Left kidney (tissue), 2 donors: ENCODE measurements around the gene ASF1B. TPM values are rescaled to one million over a fixed set of nuclear protein-coding genes. Genes with fewer than 3 reads are reported as not detected.

ENCODE experiments used
- DNase-seq: peaks from one replicate; pipeline ENCODE4 v3.0.0-alpha.2; 2013
- polyA plus RNA-seq: library from polyadenylated mRNA; unstranded; fragments of 120-200 nt; gene quantifications from one replicate; pipeline ENCODE4 v1.2.1, GENCODE V29; 2013; ENCODE audit not compliant: insufficient read length

ASF1B gene
- polyA plus RNA-seq, 1 donor: 21.9 TPM

DNA sequence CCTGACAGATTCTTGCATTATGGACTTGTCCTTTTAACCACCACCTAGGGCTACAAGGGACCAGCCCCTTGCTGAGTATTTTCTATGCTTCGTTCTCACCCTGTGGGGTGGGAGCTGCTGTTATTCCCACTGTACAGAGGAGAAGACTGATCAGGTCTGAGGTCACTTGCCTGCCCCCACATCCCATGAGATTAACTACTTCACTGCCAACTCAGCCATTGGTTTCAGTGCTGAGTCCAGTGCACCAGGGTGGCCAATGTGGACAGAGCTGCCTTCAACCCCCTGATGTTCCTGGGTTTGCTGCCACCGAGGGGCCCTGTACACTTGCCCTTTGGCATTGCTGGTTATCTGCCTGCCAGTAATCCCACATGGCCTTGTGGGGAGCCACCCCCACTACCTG, 25.7 kb downstream of the ASF1B start:
- DNase-seq: no peak

DNA sequence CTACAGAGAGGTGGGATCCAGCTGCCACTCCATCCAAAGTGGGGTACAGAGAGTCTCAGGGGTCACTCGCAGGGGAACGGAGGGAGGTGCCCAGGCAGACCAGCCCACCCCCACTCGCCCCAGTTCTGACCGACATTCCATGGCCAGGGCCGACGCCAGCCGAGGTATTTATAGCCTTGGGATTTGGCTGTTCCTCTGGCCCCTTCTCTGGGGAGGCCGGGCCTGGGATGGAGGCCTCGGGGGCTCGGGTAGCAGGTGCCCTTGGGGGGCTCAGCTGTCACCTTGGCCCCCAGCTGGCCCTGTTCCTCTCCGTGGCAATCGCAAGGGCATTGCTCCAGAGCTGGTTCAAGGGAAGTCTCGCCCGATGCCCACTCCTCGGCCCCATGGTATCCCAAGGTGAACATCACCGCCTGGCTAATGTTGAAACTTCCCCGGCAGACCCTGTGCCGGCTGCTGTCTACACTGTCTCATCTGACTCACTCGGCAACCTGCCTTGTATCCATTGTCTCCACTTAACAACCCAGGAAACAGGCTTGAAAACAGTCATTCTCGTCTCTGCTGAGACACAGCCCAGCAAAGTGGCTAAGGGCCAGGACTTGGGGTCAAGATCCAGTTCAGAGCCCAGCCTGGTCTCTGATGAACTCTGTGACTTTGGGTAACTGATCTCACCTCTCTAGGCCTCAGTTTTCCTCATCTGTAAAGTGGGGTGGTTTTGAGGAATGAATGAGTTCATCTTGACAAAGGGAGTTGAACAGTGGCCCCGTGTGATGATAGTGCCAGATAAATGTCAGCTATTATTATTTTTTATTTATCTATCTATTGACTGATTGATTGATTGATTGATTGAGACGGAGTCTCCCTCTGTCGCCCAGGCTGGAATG, 28.6 kb downstream of the ASF1B start:
- no peak for DNase-seq

DNA sequence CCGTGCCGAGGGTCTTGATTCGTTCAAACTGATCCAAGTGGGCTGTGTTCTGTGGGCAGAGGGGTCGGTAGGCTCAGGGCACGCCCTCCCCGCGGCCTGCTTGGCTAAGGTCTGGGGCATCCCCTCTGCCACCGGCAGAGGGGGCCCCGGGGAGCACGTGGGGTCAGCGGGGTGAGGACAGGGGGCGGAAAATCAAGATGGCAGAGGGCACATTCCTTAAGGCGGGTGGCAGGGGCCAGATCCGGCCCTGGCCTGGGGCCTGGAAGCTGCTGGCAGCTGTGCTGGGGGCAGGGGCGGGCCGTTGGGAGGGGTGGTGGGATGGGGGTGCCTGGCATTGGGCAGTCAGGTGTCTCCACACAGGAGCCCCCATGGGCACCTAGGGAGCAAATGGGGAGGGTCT, 29.5 kb downstream of the ASF1B start:
- DNase-seq: no peak

DNA sequence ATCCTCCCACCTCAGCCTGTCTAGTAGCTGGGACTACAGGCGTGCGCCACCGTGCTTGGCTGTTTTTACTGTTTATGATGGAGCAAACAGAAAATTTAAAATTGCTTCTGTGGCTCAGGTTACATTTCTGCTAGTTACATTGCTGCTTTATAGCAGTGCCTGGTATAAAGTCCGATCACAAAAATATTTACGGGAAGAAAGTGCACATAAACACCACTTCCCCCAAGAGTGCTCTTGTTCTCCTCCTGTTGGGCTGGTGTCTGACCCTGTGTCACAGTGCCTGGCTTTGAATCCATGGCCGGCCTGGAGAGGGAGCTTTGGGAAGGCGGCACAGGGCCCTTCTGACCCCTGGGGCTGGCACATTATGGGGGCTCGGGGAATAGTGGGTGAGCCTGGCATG, 30.7 kb downstream of the ASF1B start:
- DNase-seq: no peak

DNA sequence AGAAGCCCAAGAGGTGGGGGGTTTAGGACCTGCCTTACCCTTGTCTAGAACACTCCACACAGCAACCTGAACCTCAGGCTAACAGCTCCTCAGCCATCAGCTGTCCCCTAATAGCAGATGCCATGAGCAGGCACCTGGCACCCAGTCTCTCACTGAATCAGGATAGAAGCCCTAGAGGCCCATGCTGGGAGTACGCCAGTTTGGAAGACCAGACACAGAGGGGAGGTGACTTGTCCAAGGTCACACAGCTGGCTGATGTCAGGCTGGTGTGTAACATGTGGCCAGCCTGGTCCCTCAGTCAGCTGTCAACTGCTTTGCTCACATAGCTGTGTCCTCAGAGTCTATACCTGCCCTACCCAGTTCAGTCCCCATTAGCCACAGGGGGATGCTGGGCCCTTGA, 33.1 kb downstream of the ASF1B start:
- DNase-seq: no peak

DNA sequence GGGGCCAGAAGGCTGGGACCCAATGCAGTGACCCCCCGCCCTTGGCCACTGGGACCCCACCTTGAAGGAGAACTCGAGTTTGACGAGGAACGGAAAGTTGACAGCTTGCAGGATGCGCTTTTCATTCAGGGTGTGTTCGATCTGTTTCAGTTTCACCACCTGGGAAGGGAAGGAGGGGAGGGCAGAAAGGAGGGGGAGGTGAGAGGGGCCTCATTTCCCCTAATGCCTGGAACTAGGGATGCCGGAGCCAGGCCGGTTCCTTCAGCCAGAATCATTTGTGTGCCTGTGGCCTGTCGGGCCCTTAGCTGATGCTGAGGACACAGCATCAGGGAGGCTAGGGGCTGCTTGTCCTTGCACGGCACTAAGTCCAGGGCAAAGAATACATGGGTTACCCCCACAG, 33.6 kb downstream of the ASF1B start:
- DNase-seq: no peak

DNA sequence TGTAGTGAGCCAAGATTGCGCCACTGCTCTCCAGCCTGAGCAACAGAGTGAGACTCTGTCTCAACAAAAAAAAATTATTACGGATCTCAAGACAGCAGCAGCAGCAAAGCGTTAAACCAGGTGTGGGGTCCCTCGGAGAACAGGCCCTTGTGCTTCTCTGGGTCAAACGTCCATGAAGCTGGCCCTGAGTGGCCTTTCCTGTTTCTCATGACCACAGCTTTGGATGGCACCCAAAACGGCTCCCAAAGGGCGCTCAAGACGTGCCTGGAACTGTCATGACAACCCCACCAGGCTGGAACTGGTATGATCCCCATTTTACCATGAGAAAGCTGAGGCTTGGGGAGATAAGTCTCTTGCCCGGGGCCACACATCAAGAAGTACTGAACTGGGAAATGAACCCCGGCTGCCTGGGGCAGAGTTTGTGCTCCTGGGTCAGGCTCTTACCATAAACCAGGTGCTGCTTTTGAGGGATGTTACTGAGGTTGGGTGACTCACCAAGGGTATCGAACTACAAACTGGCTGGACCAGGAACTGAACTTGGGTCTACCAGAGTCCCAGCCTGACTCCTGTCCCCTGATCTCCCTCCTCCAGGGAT, 34.2 kb downstream of the ASF1B start:
- no peak for DNase-seq

DNA sequence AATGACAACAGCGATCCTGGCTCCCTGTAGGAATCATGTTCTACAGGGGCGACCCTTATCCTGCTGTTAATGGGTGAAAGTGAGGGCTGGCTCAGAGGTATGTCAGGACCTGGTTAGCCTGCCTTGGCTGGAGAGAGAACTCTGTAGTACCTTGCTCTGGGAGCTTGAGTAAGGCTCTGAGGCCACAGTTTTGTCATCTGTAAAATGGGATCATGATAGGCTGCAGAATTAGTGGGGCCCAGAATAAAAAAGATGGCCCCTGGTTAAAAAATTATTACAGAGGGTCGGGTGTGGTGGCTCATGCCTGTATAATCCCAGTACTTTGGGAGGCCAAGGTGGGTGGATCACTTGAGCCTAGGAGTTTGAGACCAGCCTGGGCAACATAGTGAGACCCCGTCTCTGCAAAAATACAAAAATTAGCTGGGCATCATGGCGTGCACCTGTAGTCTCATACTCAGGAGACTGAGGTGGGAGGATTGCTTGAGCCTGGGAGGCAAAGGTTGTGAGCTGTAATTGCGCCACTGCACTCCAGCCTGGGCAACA, 35.3 kb downstream of the ASF1B start:
- DNase-seq: no peak

DNA sequence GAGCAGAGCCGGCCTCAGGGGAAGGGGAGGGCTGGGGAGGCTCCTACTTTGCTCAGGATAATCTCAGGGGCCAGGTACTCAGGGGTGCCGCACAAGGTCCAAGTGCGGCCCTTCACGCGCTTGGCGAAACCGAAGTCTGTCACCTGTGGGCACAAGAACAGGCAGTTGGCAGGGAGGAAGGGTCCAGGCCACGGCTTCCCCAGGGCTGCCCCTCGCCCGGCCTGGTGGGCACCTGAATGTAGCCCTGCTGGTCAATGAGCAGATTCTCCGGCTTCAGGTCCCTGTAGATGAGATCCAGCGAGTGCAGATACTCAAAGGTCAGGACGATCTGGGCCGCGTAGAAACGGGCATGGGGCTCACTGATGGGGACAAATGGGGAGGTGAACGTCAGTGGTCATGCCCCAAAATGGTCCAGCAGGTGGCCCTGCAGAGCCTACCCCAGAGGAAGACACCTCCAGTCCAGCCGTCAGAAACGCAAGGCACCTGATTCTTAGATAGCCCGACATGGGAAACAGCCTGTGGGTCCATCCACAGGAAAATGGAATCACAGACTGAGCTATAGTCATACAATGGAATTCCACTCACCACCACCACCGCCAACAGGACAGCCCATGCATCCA, 38.7 kb downstream of the ASF1B start:
- no peak for DNase-seq

DNA sequence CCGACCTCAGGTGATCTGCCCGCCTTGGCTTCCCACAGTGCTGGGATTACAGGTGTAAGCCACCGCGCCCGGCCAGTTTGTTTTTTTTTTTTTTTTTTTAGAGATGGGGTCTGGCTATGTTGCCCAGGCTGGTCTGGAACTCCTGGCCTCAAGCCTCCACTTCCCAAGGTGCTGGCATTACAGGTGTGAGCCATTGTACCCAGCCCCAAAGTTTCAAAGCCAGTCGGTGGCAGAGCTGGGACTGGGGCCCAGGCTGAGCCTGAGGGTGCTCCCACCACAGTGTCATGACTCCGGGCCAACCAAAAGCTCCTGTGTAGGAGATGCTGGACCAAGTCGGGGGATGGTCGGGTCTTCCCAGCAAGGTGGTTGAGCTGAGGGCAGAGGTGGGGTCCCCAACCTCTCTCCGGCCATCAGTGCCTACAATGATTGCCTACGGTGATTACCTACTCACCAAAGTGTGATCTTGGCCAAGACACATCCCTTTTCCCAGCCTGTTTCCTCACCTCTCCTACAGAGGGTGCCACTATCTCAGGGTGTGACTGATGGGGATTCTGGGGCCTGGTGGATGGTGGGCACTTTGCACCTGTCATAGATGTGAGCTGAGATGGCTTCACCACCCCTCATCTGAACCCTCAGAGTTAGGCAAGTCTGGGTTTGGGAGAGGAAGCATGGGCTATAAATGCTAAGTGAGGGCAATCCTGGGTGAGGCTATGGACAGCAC, 40.0 kb downstream of the ASF1B start:
- no peak for DNase-seq

DNA sequence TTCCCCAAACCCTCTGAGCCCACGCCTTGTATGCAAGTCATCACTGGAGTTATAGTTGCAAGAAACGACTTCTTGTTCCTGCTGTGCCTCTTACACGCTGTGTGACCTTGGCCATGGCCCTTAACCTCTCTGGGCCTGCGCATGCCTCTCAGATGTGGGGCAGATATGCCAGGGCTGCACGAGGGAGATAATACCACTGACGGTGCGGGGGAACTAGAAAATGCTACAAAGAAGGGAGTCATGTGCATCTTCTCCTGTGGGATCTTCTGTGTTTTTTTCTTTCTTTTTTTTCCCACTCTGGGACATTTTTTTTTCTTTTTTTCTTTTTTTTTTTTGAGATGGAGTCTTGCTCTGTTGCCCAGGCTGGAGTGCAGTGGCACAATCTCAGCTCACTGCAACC, 41.5 kb downstream of the ASF1B start:
- DNase-seq: no peak

DNA sequence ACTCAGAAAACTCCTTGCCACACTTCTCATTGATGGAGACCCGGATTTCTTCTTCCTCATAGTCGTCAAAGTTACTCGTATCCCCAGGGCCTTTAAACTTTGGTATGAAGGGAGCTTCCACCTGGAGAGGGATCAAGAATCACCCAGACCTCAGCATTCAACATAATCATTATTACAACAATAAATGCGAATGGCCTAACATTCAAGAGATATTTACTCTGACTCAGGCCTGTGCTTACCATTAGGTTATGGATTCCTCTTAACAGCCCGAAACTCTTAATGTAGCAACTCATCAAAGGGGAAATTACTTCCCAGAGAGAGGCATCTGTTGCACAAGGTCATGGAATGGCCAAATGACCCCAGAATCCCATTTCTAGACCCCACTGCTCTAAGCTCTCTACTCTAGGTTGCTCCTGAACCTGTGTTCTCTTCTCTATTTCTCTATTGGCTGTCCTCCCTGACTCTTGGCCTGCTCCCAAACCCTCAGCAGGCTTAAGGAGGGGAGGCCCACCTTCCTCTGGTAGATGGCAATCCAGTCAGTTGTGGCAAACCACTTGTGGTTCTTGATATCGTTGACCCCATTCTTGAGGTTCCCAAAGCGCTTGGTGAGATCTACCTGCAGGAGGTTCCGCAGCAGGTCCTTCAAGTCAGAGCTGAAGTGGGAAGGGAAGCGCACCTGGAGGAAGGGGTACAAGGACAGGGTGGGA, 43.1 kb downstream of the ASF1B start:
- no peak for DNase-seq

DNA sequence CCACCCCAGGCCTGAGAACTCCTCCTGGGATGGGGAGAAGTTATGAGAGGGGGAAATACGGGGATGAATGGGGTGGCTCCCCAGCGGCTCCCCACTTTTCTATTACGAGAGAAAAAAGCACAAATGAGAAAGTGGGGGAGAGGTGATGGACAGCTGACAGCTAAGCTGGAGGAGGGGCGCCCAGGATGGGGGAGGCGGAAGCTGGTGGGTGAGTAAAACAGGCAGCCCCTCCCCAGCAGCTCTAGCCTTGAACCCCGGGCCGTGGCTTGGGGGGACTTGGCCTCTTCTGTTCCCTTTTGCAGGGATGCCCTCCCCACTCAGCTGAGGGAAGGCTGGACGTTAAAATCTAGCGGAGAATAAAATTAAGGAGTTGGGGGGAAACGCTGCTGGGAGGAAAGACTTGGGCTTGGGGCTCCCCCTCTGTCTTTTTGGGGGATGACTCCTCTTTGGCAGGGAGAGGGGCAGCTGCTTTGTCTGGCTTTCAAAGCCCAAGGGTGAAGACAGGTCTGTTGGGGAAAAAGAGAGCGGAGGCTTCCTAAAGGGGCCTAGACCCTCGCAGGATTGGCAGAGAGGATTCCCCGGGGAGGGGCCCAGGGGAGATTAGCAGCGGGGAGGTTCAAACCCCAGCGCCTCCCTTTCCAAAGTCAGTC, 44.5 kb downstream of the ASF1B start:
- peak; percentile 29 for DNase-seq

DNA sequence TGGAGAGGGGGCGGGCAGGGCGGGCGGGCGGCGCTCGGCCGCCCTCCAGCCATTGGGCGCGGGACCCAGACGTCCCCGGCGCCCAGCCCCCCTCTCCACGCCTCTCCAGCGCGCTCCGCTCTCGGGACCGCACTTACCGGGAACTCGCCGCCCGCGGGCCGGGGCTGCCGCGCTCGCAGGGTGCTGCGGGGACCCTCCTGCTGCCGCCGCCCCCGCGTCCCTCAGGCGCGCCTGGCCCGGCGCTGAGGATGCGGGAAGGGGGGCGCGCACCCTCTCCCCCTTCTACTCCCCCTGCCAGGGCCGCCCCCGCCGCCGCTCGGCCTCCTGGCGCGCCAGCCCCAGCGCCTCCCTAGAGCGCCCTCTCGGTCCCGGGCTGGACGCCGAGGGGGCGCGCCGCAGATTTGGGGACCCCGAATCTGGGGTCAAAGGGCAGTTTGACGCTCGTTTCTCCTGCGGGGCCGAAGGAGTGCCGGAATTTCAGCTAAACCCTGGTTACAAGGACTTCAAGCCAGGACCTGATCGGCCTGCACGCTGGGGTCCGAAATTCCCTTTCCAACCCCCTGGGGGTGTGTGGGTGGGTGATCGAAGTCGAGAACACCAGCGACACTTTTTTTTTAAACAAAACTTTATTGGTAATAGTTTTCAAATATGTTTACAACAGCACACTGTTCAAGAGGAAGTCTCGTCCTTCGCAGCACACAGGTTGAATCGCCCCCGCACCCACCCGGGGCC, 45.1 kb downstream of the ASF1B start:
- peak; percentile 63 for DNase-seq

DNA sequence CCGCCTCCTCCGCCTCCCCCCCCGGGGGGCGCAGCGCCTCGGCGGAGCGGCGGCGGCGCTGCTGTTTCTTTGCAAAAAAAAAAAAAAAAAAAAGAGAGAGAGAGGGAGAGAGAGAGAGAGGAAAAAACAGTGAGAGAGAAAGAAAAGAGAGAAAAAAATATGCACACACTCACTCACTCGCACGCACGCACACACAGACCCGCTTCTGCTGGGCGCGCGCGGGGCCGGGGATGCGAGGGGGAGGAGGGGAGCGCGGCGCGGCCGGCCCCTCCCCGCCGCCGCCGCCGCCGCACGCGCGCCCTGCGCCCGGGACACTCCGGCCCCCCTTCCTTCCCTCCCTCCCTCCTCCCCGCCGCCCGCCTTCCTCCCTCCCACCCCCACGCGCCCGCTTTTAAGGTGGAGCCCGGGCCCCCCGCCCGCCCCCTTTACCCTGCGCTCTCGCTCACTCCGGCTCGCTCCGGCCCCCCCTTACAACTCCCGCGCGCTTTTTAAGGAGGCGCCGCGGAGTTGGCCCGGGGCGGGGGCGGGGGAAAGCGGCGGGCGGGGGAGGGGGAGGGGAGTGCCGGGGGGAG, 45.8 kb downstream of the ASF1B start, which contains the start of gene SAMD1:
TSS of gene SAMD1 (minus strand) at position 243 of the 572 bp plus-strand sequence.
- DNase-seq: peak; percentile 92

DNA sequence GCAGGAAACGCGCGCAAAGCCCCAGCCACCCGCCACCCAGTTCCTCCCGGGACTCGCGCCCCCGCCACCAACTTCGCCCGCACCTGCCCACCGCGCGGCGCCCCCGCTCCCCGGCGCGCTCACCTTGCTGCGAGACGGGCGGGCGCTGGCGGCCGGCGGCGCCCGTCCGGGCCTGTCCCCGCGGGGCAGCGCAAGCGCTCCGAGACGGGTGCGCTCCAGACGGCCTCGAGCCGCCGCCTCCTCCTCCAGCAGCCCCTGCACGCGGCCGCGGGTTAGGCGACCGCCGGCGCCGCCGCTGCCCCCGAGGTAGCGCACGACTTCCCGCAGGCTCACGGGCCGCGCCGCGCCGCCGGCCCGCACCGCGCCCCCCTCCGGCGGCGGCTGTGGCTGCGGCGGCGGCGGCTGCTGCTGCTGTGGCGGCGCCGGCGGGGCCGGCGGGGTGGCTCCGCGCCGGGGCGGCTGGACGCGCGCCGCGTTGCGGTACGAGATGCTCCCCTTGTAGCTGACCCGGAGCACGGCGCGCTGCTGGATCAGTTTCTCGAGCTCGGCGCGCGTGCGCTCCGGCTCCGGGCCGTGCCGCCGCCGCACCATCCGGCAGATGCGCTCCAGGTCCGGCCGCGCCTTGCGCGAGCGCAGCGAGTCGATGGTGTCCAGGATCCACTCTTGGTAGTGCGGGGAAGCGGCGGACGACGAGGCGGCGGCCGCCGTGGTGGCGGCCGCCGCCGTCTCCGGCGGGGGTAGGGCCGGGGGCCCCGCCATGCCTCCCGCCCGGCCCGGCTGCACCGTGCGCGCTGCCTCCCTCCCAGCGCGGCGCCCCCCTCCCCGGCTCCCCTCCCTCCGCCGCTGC, 46.5 kb downstream of the ASF1B start:
- peak; percentile 30 for DNase-seq

DNA sequence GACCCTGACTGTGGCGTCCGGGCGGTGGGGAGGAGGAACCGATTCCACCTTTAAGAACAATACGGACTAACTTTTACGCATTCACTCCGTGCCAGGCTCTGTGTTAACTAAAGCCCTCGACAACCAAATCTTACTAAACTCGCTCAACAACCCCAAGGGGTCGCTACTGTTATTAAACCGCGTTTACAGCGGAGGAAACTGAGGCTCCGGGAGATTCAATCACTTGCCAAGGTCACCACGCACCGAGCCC, 47.1 kb downstream of the ASF1B start:
- DNase-seq: no peak

DNA sequence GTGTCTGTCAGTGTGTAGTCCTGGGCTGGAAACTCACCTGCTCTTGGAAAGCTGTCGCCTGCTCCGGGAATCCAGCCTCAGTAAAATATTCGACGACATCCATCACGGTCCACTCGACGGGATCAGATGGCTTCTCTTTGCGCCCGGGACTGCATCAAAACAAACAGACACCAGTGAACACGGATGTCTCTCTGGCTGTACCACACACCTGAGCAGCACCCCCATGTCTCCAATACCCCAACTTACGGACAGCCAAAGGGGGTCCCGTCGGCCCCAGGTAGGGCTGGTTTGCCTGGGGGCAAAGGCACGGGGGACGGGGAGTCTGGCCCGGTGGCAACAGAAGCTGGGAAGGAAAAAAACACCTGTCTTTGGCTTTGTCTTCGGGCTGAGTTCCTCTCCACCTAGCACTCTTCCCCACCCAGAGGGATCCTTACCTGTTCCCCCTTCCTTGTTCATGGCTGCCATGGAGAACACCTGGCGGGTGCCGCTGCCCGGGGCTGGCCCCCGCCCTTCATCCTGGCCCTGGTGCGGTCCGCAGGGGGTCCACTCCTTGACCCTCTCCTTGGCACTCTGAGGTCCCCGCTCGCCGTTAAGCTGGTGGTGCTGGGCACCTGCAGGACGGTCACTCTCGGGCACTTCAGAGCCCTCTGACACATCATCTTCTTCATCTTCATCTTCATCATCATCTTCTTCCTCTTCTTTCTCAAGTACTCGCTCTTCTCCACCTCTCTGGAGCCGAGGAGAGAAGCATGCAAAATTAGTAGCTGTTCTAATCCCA, 47.6 kb downstream of the ASF1B start:
- DNase-seq: no peak

DNA sequence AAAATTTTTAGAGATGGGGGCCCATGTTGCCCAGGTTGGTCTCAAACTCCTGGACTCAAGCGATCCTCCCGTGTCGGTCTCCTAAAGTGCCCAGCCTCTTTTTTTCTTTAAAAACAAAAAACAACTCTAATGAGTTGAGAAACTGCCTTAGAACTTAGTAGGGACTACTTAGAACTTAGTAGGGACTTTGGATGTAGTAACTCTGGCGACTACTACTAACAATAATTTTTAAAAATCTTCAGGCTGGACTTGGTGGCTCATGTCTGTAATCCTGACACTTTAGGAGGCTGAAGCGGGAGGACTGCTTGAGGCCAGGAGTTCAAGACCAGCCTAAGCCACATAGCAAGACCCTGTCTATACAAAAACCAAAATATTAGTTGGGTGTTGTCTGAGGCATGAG, 50.3 kb downstream of the ASF1B start:
- no peak for DNase-seq
